H1 (cell line): ENCODE data around the gene CA9. TPM values are rescaled to one million over a fixed set of nuclear protein-coding genes. Genes with fewer than 3 reads are reported as not detected.

Experiments
- CTCF ChIA-PET: fragments of 300-600 bp; sonication (Branson Sonifier 250); formaldehyde crosslinking; loops from one replicate; lab custom pipeline; 2021; ENCODE audit not compliant: partially characterized antibody; lab: Charles Lee
- POLR2A ChIA-PET: fragments of 300-600 bp; sonication (Branson Sonifier 250); formaldehyde crosslinking; loops from one replicate; lab custom pipeline; 2021; ENCODE audit warnings: inconsistent platforms; ENCODE audit not compliant: partially characterized antibody; lab: Charles Lee
- DNase-seq, 2 experiments: peaks; one replicate each; pipeline versions ENCODE4 v3.0.0 to v3.0.0-alpha.2; 2010 to 2022; ENCODE audit warnings: low spot score in 2 of 2, low read depth in 1 of 2, mixed read lengths in 1 of 2
- FAIRE-seq: peaks from 2 replicates; lab custom pipeline; 2011; peaks lifted over from hg19 to GRCh38; lab: Jason Lieb, UNC
- H2AFZ ChIP-seq: 2 replicates; pipeline ENCODE4 v1.8.1; 2012; ENCODE audit warnings: low read length, inconsistent platforms
- H2AK5ac ChIP-seq: 2 replicates; pipeline ENCODE4 v1.6.1; 2013; ENCODE audit warnings: low read depth, low read length
- H2BK120ac ChIP-seq: replicated peaks from 2 replicates; pipeline ENCODE3; 2013; ENCODE audit warnings: low read depth, low read length, inconsistent platforms
- H2BK12ac ChIP-seq: 2 replicates; pipeline ENCODE4 v1.6.1; 2013; ENCODE audit warnings: low read depth, low read length
- H2BK15ac ChIP-seq: 2 replicates; pipeline ENCODE4 v1.6.1; 2013; ENCODE audit warnings: low read length
- H2BK20ac ChIP-seq: 2 replicates; pipeline ENCODE4 v1.6.1; 2013; ENCODE audit warnings: low read length
- H2BK5ac ChIP-seq: 2 replicates; pipeline ENCODE4 v1.6.1; 2013; ENCODE audit warnings: low read depth, low read length
- H3K14ac ChIP-seq: 2 replicates; pipeline ENCODE4 v1.6.1; 2013; ENCODE audit warnings: inconsistent platforms; ENCODE audit not compliant: insufficient read length
- H3K18ac ChIP-seq: 2 replicates; pipeline ENCODE4 v1.6.1; 2013; ENCODE audit warnings: low read length; ENCODE audit errors: extremely low read depth
- H3K23ac ChIP-seq: 2 replicates; pipeline ENCODE4 v1.6.1; 2013; ENCODE audit warnings: inconsistent platforms; ENCODE audit not compliant: insufficient read length
- H3K23me2 ChIP-seq: 2 replicates; pipeline ENCODE4 v1.6.1; 2013; ENCODE audit warnings: low read depth, low read length
- H3K27ac ChIP-seq: 2 replicates; pipeline ENCODE4 v1.6.1; 2011; ENCODE audit warnings: low read depth, low read length, inconsistent platforms
- H3K27me3 ChIP-seq, 4 experiments: replicated peaks in 1 of 4; 1 replicate in 1 of 4; 2 replicates in 3 of 4; pipeline versions ENCODE4 v1.6.1 to v1.8.1; 2011 to 2013; ENCODE audit warnings: low read length in 3 of 4, mild to moderate bottlenecking in 3 of 4, inconsistent platforms in 2 of 4, mixed read lengths in 2 of 4, moderate library complexity in 1 of 4; ENCODE audit not compliant: control insufficient read depth in 3 of 4, insufficient read depth in 3 of 4; ENCODE audit errors: extremely low read depth in 1 of 4
- H3K36me3 ChIP-seq, 4 experiments: 2 replicates each; pipeline versions ENCODE4 v1.6.1 to v1.8.1; 2011 to 2013; ENCODE audit warnings: mild to moderate bottlenecking in 4 of 4, low read length in 3 of 4, moderate library complexity in 2 of 4, control low read depth in 1 of 4, inconsistent platforms in 1 of 4; ENCODE audit not compliant: insufficient read depth in 4 of 4, control insufficient read depth in 2 of 4
- H3K4ac ChIP-seq: replicated peaks from 2 replicates; pipeline ENCODE3; 2013; ENCODE audit warnings: low read length, low read depth, mixed read lengths, inconsistent platforms; ENCODE audit not compliant: insufficient read length
- H3K4me1 ChIP-seq, 4 experiments: replicated peaks in 1 of 4; 1 replicate in 1 of 4; 2 replicates in 3 of 4; pipeline versions ENCODE4 v1.6.1 to v1.8.1; 2011 to 2013; ENCODE audit warnings: low read length in 3 of 4, inconsistent platforms in 2 of 4, mixed read lengths in 1 of 4; ENCODE audit not compliant: insufficient read depth in 4 of 4, control insufficient read depth in 3 of 4
- H3K4me2 ChIP-seq, 2 experiments: 2 replicates each; pipeline versions ENCODE4 v1.6.1 to v1.8.1; 2011 to 2013; ENCODE audit warnings: low read depth in 2 of 2, low read length in 2 of 2, control low read depth in 1 of 2, inconsistent platforms in 1 of 2, mild to moderate bottlenecking in 1 of 2; ENCODE audit not compliant: insufficient read depth in 1 of 2
- H3K4me3 ChIP-seq, 4 experiments: fragments of 200-600, 300-600 bp in 1 of 4; sonication (generic), shearing (Covaris generic), sonication (Bioruptor Twin) in 1 of 4; 2 replicates each; pipeline versions ENCODE4 v1.5.1 to v1.8.1; 2011 to 2016; ENCODE audit warnings: low read length in 4 of 4, low read depth in 3 of 4, control low read depth in 2 of 4, inconsistent platforms in 2 of 4, mild to moderate bottlenecking in 2 of 4, mixed read lengths in 1 of 4, moderate library complexity in 1 of 4; ENCODE audit not compliant: insufficient read depth in 2 of 4; ENCODE audit errors: extremely low read depth in 1 of 4
- H3K56ac ChIP-seq: replicated peaks from 2 replicates; pipeline ENCODE3; 2013; ENCODE audit warnings: low read depth, mild to moderate bottlenecking, mixed read lengths, low read length, inconsistent platforms; ENCODE audit not compliant: insufficient read length
- H3K79me1 ChIP-seq: 2 replicates; pipeline ENCODE4 v1.6.1; 2013; ENCODE audit warnings: low read depth, low read length, control low read depth
- H3K79me2 ChIP-seq, 2 experiments: 2 replicates each; pipeline versions ENCODE4 v1.6.1 to v1.8.1; 2012 to 2013; ENCODE audit warnings: low read length in 2 of 2, mild to moderate bottlenecking in 2 of 2, inconsistent platforms in 1 of 2; ENCODE audit not compliant: insufficient read depth in 2 of 2, control insufficient read depth in 1 of 2
- H3K9ac ChIP-seq, 4 experiments: replicated peaks in 1 of 4; 1 replicate in 1 of 4; 2 replicates in 3 of 4; pipeline versions ENCODE4 v1.6.1 to v1.8.1; 2011 to 2013; ENCODE audit warnings: low read depth in 3 of 4, low read length in 3 of 4, control low read depth in 2 of 4, mild to moderate bottlenecking in 2 of 4, moderate library complexity in 2 of 4, inconsistent platforms in 1 of 4; ENCODE audit errors: extremely low read depth in 1 of 4
- H3K9me3 ChIP-seq, 2 experiments: 2 replicates each; pipeline versions ENCODE4 v1.6.1 to v1.8.1; 2012 to 2013; ENCODE audit warnings: mild to moderate bottlenecking in 2 of 2, moderate library complexity in 2 of 2, control low read depth in 1 of 2, inconsistent platforms in 1 of 2, low read depth in 1 of 2, low read length in 1 of 2, mixed read lengths in 1 of 2; ENCODE audit not compliant: insufficient read depth in 2 of 2
- H4K20me1 ChIP-seq, 2 experiments: replicated peaks in 1 of 2; 2 replicates each; pipeline versions ENCODE3 to v1.8.1; 2011 to 2013; ENCODE audit warnings: inconsistent platforms in 2 of 2, low read length in 2 of 2, mild to moderate bottlenecking in 1 of 2; ENCODE audit not compliant: insufficient read depth in 2 of 2, control insufficient read depth in 1 of 2
- H4K5ac ChIP-seq: 2 replicates; pipeline ENCODE4 v1.6.1; 2013; ENCODE audit warnings: low read length, low read depth, mixed read lengths, inconsistent platforms; ENCODE audit not compliant: insufficient read length
- H4K8ac ChIP-seq: 2 replicates; pipeline ENCODE4 v1.8.0; 2013; ENCODE audit warnings: mild to moderate bottlenecking, moderate library complexity, low read length, inconsistent platforms; ENCODE audit not compliant: insufficient read depth; ENCODE audit errors: extremely low read depth
- H4K91ac ChIP-seq: replicated peaks from 2 replicates; pipeline ENCODE3; 2013; ENCODE audit warnings: low read length, mixed read lengths, inconsistent platforms; ENCODE audit not compliant: insufficient read length
- BRCA1 ChIP-seq: IDR thresholded peaks from 2 replicates; pipeline ENCODE4 v1.6.1; 2012; ENCODE audit warnings: low read depth, low read length, improper control_type of control experiment
- CBX8 ChIP-seq: fragments of 300-800, 300-1000 bp; sonication (generic); IDR thresholded peaks from 2 replicates; pipeline ENCODE4 v1.7.1; 2016; ENCODE audit warnings: low read depth, low read length, borderline replicate concordance
- CEBPB ChIP-seq: IDR thresholded peaks from 2 replicates; pipeline ENCODE4 v1.6.1; 2012; ENCODE audit warnings: low read depth, low read length
- CTBP2 ChIP-seq: IDR thresholded peaks from 2 replicates; pipeline ENCODE4 v1.7.0; 2011; ENCODE audit warnings: borderline replicate concordance, mild to moderate bottlenecking, moderate library complexity, mixed read lengths, low read length; ENCODE audit not compliant: insufficient read depth, insufficient read length
- EZH2 ChIP-seq: fragments of 200-600 bp; sonication (generic); IDR thresholded peaks from 2 replicates; pipeline ENCODE4 v1.7.1; 2012; ENCODE audit warnings: low read depth, mild to moderate bottlenecking, moderate library complexity, low read length, inconsistent platforms; ENCODE audit not compliant: severe bottlenecking
- FOSL1 ChIP-seq: IDR thresholded peaks from 2 replicates; pipeline ENCODE4 v1.6.1; 2011; ENCODE audit warnings: mild to moderate bottlenecking, low read depth, low read length, moderate library complexity; ENCODE audit not compliant: insufficient read depth
- JUND ChIP-seq: IDR thresholded peaks from 2 replicates; pipeline ENCODE4 v1.6.1; 2011; ENCODE audit warnings: mild to moderate bottlenecking, improper control_type of control experiment, low read length
- KDM1A ChIP-seq: fragments of 200-600, 300-600 bp; sonication (generic); IDR thresholded peaks from 2 replicates; pipeline ENCODE4 v1.7.1; 2016; ENCODE audit warnings: mild to moderate bottlenecking, low read length, borderline replicate concordance
- KDM5A ChIP-seq: fragments of 200-600 bp; IDR thresholded peaks from 2 replicates; pipeline ENCODE4 v1.7.1; 2012; ENCODE audit warnings: mild to moderate bottlenecking, low read length, inconsistent platforms, mixed read lengths
- NRF1 ChIP-seq: IDR thresholded peaks from 2 replicates; pipeline ENCODE4 v1.6.1; 2011; ENCODE audit warnings: mild to moderate bottlenecking, low read depth, low read length, improper control_type of control experiment
- POLR2A ChIP-seq, 2 experiments: IDR thresholded peaks; 1 replicate in 1 of 2; 2 replicates in 1 of 2; pipeline ENCODE4 v1.6.1; 2011; ENCODE audit warnings: low read depth in 2 of 2, low read length in 2 of 2, mild to moderate bottlenecking in 2 of 2; ENCODE audit errors: control extremely low read depth in 1 of 2
- POLR2AphosphoS5 ChIP-seq: IDR thresholded peaks from 2 replicates; pipeline ENCODE4 v1.6.1; 2011; ENCODE audit warnings: low read depth, low read length
- POU5F1 ChIP-seq: IDR thresholded peaks from 2 replicates; pipeline ENCODE4 v1.6.1; 2011; ENCODE audit warnings: low read depth, mild to moderate bottlenecking, low read length, moderate library complexity
- RBBP5 ChIP-seq: IDR thresholded peaks from 2 replicates; pipeline ENCODE4 v1.7.1; 2012; ENCODE audit warnings: low read depth, mild to moderate bottlenecking, inconsistent platforms, low read length, moderate library complexity, borderline replicate concordance
- SIN3A ChIP-seq, 2 experiments: IDR thresholded peaks in 1 of 2; conservative IDR thresholded peaks in 1 of 2; 2 replicates each; pipeline ENCODE4 v1.6.1; 2011 to 2012; ENCODE audit warnings: low read length in 2 of 2, improper control_type of control experiment in 1 of 2, low read depth in 1 of 2, mild to moderate bottlenecking in 1 of 2
- WGBS, 2 experiments: shearing (Covaris generic) in 1 of 2; methylation state at CpG; one replicate each; pipeline versions ENCODE4 v1.1.6 to v1.1.7; 2013 to 2015; ENCODE audit warnings: low lambda C conversion rate in 2 of 2, mixed read lengths in 2 of 2, inconsistent platforms in 1 of 2, low coverage in 1 of 2, missing lambda C conversion rate in 1 of 2; ENCODE audit not compliant: insufficient replicate concordance in 2 of 2, insufficient coverage in 1 of 2, insufficient read length in 1 of 2; ENCODE audit errors: extremely low coverage in 1 of 2, missing lambda C conversion rate in 1 of 2; 5-methylcytosine and 5-hydroxymethylcytosine counted together
- polyA plus RNA-seq, 7 experiments: library from polyadenylated mRNA; depleted of rRNA in 3 of 7; stranded (reverse) in 5 of 7; unstranded in 2 of 7; fragments of >200 nt in 5 of 7; fragments of 200-250 nt in 2 of 7; gene quantifications; 1 replicate in 5 of 7; 2 replicates in 1 of 7; 4 replicates in 1 of 7; pipeline versions ENCODE4 v1.2.1 to v1.2.3, GENCODE V29; 2011 to 2013; ENCODE audit warnings: missing spikeins in 2 of 7, mixed read lengths in 2 of 7
- total RNA-seq: library from RNA; stranded (reverse); fragmentation: NEBNext Ultra II Directional; extraction: Animal tissue kit (Norgen Biotek cat#: 25700); gene quantifications from 2 replicates; pipeline ENCODE4 v1.2.1, GENCODE V29; 2021

Gene CA9
- total and polyA plus RNA-seq, 2 of the 8 experiments (the other 6 are each of a cell fraction or from before 2014, with no cell fraction given) = 1.3 to 1.8 TPM

GRCh38 chr9:35698231-35698630 is 24.5 kb downstream of the CA9 start:
- no peak overlapping the region for H3K27ac ChIP-seq
- H2BK120ac ChIP-seq = no peak overlapping the region
- no peak for FAIRE-seq
- H3K4me1 ChIP-seq = no peaks in the 10 kb centered on the region
- H4K91ac ChIP-seq = no peak overlapping the region
- H3K36me3 ChIP-seq = peaks cover 33 to 49% (median 48%) of the 10 kb centered on the region in 4 experiments
- H3K27me3 ChIP-seq = no peaks in the 10 kb centered on the region
- H2BK20ac ChIP-seq = no peak overlapping the region
- H3K4ac ChIP-seq = no peak overlapping the region
- H4K20me1 ChIP-seq = peaks cover 3 to 7% of the 10 kb centered on the region in 2 experiments
- no peak overlapping the region for H3K23ac ChIP-seq
- ChIA-PET CTCF (interaction anchor here (0.5 to 14.1 kb wide), 13 partner anchors 10 to 225 kb away, joined by 3 to 347 read pairs (median 25); partner anchors contain the start of genes ARHGEF39, CA9, CCDC107 and RMRP), POLR2A (interaction anchor here (1.4 to 14.9 kb wide), 2 partner anchors 9 to 30 kb away, joined by 3 to 158 read pairs; partner anchors contain the start of genes CREB3 and TLN1)
- H4K8ac ChIP-seq = no peak overlapping the region
- no peaks in the 10 kb centered on the region for H3K9me3 ChIP-seq
- no peaks in the 10 kb centered on the region for H3K23me2 ChIP-seq
- 91% methylated on average over 5 of the region's 5 CpGs; no CpG with 5 or more reads in 1 of the 2 experiments for WGBS, 2 experiments
- no peak for DNase-seq
- H2BK5ac ChIP-seq = no peak overlapping the region; the same call in 1 of the 2 replicates
- H2AFZ ChIP-seq = no peak overlapping the region
- H3K56ac ChIP-seq = no peak overlapping the region
- no peaks in the 10 kb centered on the region for H3K79me1 ChIP-seq
- no peak overlapping the region for H3K9ac ChIP-seq
- no peak overlapping the region for H2BK15ac ChIP-seq
- no peak overlapping the region for H3K4me3 ChIP-seq
- H3K18ac ChIP-seq = no peak overlapping the region
- no peaks in the 10 kb centered on the region for H3K79me2 ChIP-seq
- H4K5ac ChIP-seq = no peak overlapping the region
- H3K4me2 ChIP-seq = no peak overlapping the region
- H3K14ac ChIP-seq = no peak overlapping the region
- no peak overlapping the region for H2AK5ac ChIP-seq
- no peak overlapping the region for H2BK12ac ChIP-seq
- TF ChIP-seq JUND (no peak), KDM1A (no peak), POLR2A (IDR thresholded peaks at IDR 0.05; ENCODE audit: control extremely low read depth in 1 of 2, low read depth in 2 of 2, low read length in 2 of 2) (no peak), CEBPB (no peak), CBX8 (no peak), RBBP5 (no peak), CTBP2 (no peak), SIN3A (conservative IDR thresholded peaks at IDR 0.05 in 1 of 2, IDR thresholded peaks at IDR 0.05 in 1 of 2; ENCODE audit: low read depth in 1 of 2, low read length in 2 of 2) (no peak), KDM5A (no peak), POU5F1 (no peak), BRCA1 (no peak), NRF1 (no peak), FOSL1 (no peak), EZH2 (no peak), POLR2AphosphoS5 (no peak)
